ENCODE measurements around the gene EPSTI1. TPM values are rescaled to one million over a fixed set of nuclear protein-coding genes. Genes with fewer than 3 reads are reported as not detected.
"Not testable (repeated sequence)": the region's sequence is repeated elsewhere in the genome, so short reads cannot be mapped to it uniquely, and the experiment has no call there.

EPSTI1 gene
- total and polyA plus RNA-seq, 2 donors, result 27.2 to 66.8 TPM

- DNase-seq (ENCODE audit: low read depth in 6 of 9, low spot score in 9 of 9), result no peak
Observed at GRCh38 chr13:42864952-42865767, 126.9 kb downstream of the EPSTI1 start.

GRCh38 chr13:42862370-42862769, 129.7 kb downstream of the EPSTI1 start:
- 96% methylated on average over 2 of the region's 2 CpGs for WGBS
- H3K9me3 ChIP-seq (ENCODE audit: control insufficient read depth in 2 of 2, insufficient read depth in 1 of 2, low read length in 1 of 2); H3K36me3 ChIP-seq (ENCODE audit: control insufficient read depth in 2 of 2, insufficient read depth in 2 of 2, low read length in 1 of 2); H3K27me3 ChIP-seq (ENCODE audit: control insufficient read depth in 2 of 2, insufficient read depth in 1 of 2, low read length in 1 of 2); H3K4me1 ChIP-seq (ENCODE audit: control insufficient read depth in 2 of 2, insufficient read depth in 2 of 2, low read length in 2 of 2); H3K27ac ChIP-seq (ENCODE audit: low read depth in 1 of 2, low read length in 1 of 2); H3K4me3 ChIP-seq (ENCODE audit: low read length in 2 of 2); DNase-seq (ENCODE audit: low read depth in 6 of 9, low spot score in 9 of 9): not testable (repeated sequence)

More at GRCh38 chr13:42864952-42865767, 126.9 kb downstream of the EPSTI1 start:
- no peaks in the 10 kb centered on the region for H3K27me3 ChIP-seq (ENCODE audit: control insufficient read depth in 2 of 2, insufficient read depth in 1 of 2, low read length in 1 of 2)
- H3K27ac ChIP-seq (ENCODE audit: low read depth in 1 of 2, low read length in 1 of 2), result no peak overlapping the region
- WGBS, result 90% methylated on average over 10 of the region's 10 CpGs
- H3K9me3 ChIP-seq (ENCODE audit: control insufficient read depth in 2 of 2, insufficient read depth in 1 of 2, low read length in 1 of 2), result no peaks in the 10 kb centered on the region
- no peaks in the 10 kb centered on the region for H3K36me3 ChIP-seq (ENCODE audit: control insufficient read depth in 2 of 2, insufficient read depth in 2 of 2, low read length in 1 of 2)
- H3K4me3 ChIP-seq (ENCODE audit: low read length in 2 of 2), result no peak overlapping the region
- no peaks in the 10 kb centered on the region for H3K4me1 ChIP-seq (ENCODE audit: control insufficient read depth in 2 of 2, insufficient read depth in 2 of 2, low read length in 2 of 2)

- no peaks in the 10 kb centered on the region for H3K27me3 ChIP-seq (ENCODE audit: control insufficient read depth in 2 of 2, insufficient read depth in 1 of 2, low read length in 1 of 2)
- no peaks in the 10 kb centered on the region for H3K36me3 ChIP-seq (ENCODE audit: control insufficient read depth in 2 of 2, insufficient read depth in 2 of 2, low read length in 1 of 2)
- H3K4me3 ChIP-seq (ENCODE audit: low read length in 2 of 2), result no peak overlapping the region
- 97% methylated on average over 4 of the region's 4 CpGs for WGBS
- DNase-seq (ENCODE audit: low read depth in 6 of 9, low spot score in 9 of 9), result no peak
- H3K27ac ChIP-seq (ENCODE audit: low read depth in 1 of 2, low read length in 1 of 2), result no peak overlapping the region
- H3K9me3 ChIP-seq (ENCODE audit: control insufficient read depth in 2 of 2, insufficient read depth in 1 of 2, low read length in 1 of 2), result no peaks in the 10 kb centered on the region
- no peaks in the 10 kb centered on the region for H3K4me1 ChIP-seq (ENCODE audit: control insufficient read depth in 2 of 2, insufficient read depth in 2 of 2, low read length in 2 of 2)
Observed at GRCh38 chr13:42860485-42860884, 131.6 kb downstream of the EPSTI1 start.

GRCh38 chr13:42859760-42860159, 132.3 kb downstream of the EPSTI1 start:
- no peaks in the 10 kb centered on the region for H3K36me3 ChIP-seq (ENCODE audit: control insufficient read depth in 2 of 2, insufficient read depth in 2 of 2, low read length in 1 of 2)
- no peak overlapping the region for H3K4me3 ChIP-seq (ENCODE audit: low read length in 2 of 2)
- no peak for DNase-seq (ENCODE audit: low read depth in 6 of 9, low spot score in 9 of 9)
- WGBS, result 63% methylated on average over 2 of the region's 2 CpGs
- H3K4me1 ChIP-seq (ENCODE audit: control insufficient read depth in 2 of 2, insufficient read depth in 2 of 2, low read length in 2 of 2), result no peaks in the 10 kb centered on the region
- H3K27ac ChIP-seq (ENCODE audit: low read depth in 1 of 2, low read length in 1 of 2), result no peak overlapping the region
- no peaks in the 10 kb centered on the region for H3K9me3 ChIP-seq (ENCODE audit: control insufficient read depth in 2 of 2, insufficient read depth in 1 of 2, low read length in 1 of 2)
- no peaks in the 10 kb centered on the region for H3K27me3 ChIP-seq (ENCODE audit: control insufficient read depth in 2 of 2, insufficient read depth in 1 of 2, low read length in 1 of 2)

GRCh38 chr13:42855410-42855809, 136.6 kb downstream of the EPSTI1 start:
- 96% methylated on average over 7 of the region's 7 CpGs for WGBS
- Histone ChIP-seq H3K36me3 (ENCODE audit: control insufficient read depth in 2 of 2, insufficient read depth in 2 of 2, low read length in 1 of 2) (no peaks in the 10 kb centered on the region), H3K9me3 (ENCODE audit: control insufficient read depth in 2 of 2, insufficient read depth in 1 of 2, low read length in 1 of 2) (no peaks in the 10 kb centered on the region), H3K27me3 (ENCODE audit: control insufficient read depth in 2 of 2, insufficient read depth in 1 of 2, low read length in 1 of 2) (no peaks in the 10 kb centered on the region), H3K4me1 (ENCODE audit: control insufficient read depth in 2 of 2, insufficient read depth in 2 of 2, low read length in 2 of 2) (no peaks in the 10 kb centered on the region), H3K4me3 (ENCODE audit: low read length in 2 of 2) (no peak overlapping the region), H3K27ac (ENCODE audit: low read depth in 1 of 2, low read length in 1 of 2) (no peak overlapping the region)
- no peak for DNase-seq (ENCODE audit: low read depth in 6 of 9, low spot score in 9 of 9)

GRCh38 chr13:42852136-42852535, 139.9 kb downstream of the EPSTI1 start:
- Histone ChIP-seq H3K4me3 (ENCODE audit: low read length in 2 of 2) (no peak overlapping the region), H3K27ac (ENCODE audit: low read depth in 1 of 2, low read length in 1 of 2) (no peak overlapping the region), H3K9me3 (ENCODE audit: control insufficient read depth in 2 of 2, insufficient read depth in 1 of 2, low read length in 1 of 2) (no peaks in the 10 kb centered on the region), H3K4me1 (ENCODE audit: control insufficient read depth in 2 of 2, insufficient read depth in 2 of 2, low read length in 2 of 2) (no peaks in the 10 kb centered on the region), H3K27me3 (ENCODE audit: control insufficient read depth in 2 of 2, insufficient read depth in 1 of 2, low read length in 1 of 2) (no peaks in the 10 kb centered on the region), H3K36me3 (ENCODE audit: control insufficient read depth in 2 of 2, insufficient read depth in 2 of 2, low read length in 1 of 2) (no peaks in the 10 kb centered on the region)
- DNase-seq (ENCODE audit: low read depth in 6 of 9, low spot score in 9 of 9), result no peak
- WGBS, result 96% methylated on average over 3 of the region's 3 CpGs

- H3K36me3 ChIP-seq (ENCODE audit: control insufficient read depth in 2 of 2, insufficient read depth in 2 of 2, low read length in 1 of 2), result no peaks in the 10 kb centered on the region
- no peaks in the 10 kb centered on the region for H3K4me1 ChIP-seq (ENCODE audit: control insufficient read depth in 2 of 2, insufficient read depth in 2 of 2, low read length in 2 of 2)
- no peak overlapping the region for H3K27ac ChIP-seq (ENCODE audit: low read depth in 1 of 2, low read length in 1 of 2)
- no peak overlapping the region for H3K4me3 ChIP-seq (ENCODE audit: low read length in 2 of 2)
- H3K27me3 ChIP-seq (ENCODE audit: control insufficient read depth in 2 of 2, insufficient read depth in 1 of 2, low read length in 1 of 2), result no peaks in the 10 kb centered on the region
- WGBS, result 95% methylated on average over 2 of the region's 2 CpGs
- H3K9me3 ChIP-seq (ENCODE audit: control insufficient read depth in 2 of 2, insufficient read depth in 1 of 2, low read length in 1 of 2), result no peaks in the 10 kb centered on the region
- DNase-seq (ENCODE audit: low read depth in 6 of 9, low spot score in 9 of 9), result no peak
Observed at GRCh38 chr13:42849200-42849599, 142.8 kb downstream of the EPSTI1 start.

- Histone ChIP-seq H3K27me3 (ENCODE audit: control insufficient read depth in 2 of 2, insufficient read depth in 1 of 2, low read length in 1 of 2) (no peaks in the 10 kb centered on the region), H3K4me1 (ENCODE audit: control insufficient read depth in 2 of 2, insufficient read depth in 2 of 2, low read length in 2 of 2) (no peaks in the 10 kb centered on the region), H3K4me3 (ENCODE audit: low read length in 2 of 2) (no peak overlapping the region), H3K36me3 (ENCODE audit: control insufficient read depth in 2 of 2, insufficient read depth in 2 of 2, low read length in 1 of 2) (no peaks in the 10 kb centered on the region), H3K27ac (ENCODE audit: low read depth in 1 of 2, low read length in 1 of 2) (no peak overlapping the region), H3K9me3 (ENCODE audit: control insufficient read depth in 2 of 2, insufficient read depth in 1 of 2, low read length in 1 of 2) (no peaks in the 10 kb centered on the region)
- DNase-seq (ENCODE audit: low read depth in 6 of 9, low spot score in 9 of 9), result no peak
- 76% methylated on average over 3 of the region's 3 CpGs for WGBS
Observed at GRCh38 chr13:42847891-42848663, 144.0 kb downstream of the EPSTI1 start.

- 82% methylated on average over 10 of the region's 10 CpGs for WGBS
- Histone ChIP-seq H3K27me3 (ENCODE audit: control insufficient read depth in 2 of 2, insufficient read depth in 1 of 2, low read length in 1 of 2) (no peaks in the 10 kb centered on the region), H3K4me3 (ENCODE audit: low read length in 2 of 2) (no peak overlapping the region), H3K9me3 (ENCODE audit: control insufficient read depth in 2 of 2, insufficient read depth in 1 of 2, low read length in 1 of 2) (no peaks in the 10 kb centered on the region), H3K27ac (ENCODE audit: low read depth in 1 of 2, low read length in 1 of 2) (no peak overlapping the region), H3K4me1 (ENCODE audit: control insufficient read depth in 2 of 2, insufficient read depth in 2 of 2, low read length in 2 of 2) (no peaks in the 10 kb centered on the region), H3K36me3 (ENCODE audit: control insufficient read depth in 2 of 2, insufficient read depth in 2 of 2, low read length in 1 of 2) (no peaks in the 10 kb centered on the region)
- no peak for DNase-seq (ENCODE audit: low read depth in 6 of 9, low spot score in 9 of 9)
Observed at GRCh38 chr13:42836930-42837690, 154.9 kb downstream of the EPSTI1 start.

Data from thymus (tissue), 11 donors.